Testis (tissue), 3 donors: ENCODE results near the gene SLC24A3. TPM values are rescaled to one million over a fixed set of nuclear protein-coding genes. Genes with fewer than 3 reads are reported as not detected.

Source experiments
- DNase-seq: peaks from one replicate; pipeline ENCODE4 v3.0.0-alpha.2; 2019
- H3K27ac ChIP-seq, 2 donors: fragments of 200-600 bp; sonication (generic); one replicate each; pipeline ENCODE4 v1.5.1; 2019
- H3K27me3 ChIP-seq: fragments of 200-600 bp; sonication (generic); one replicate; pipeline ENCODE4 v1.5.1; 2019
- H3K36me3 ChIP-seq: fragments of 200-600 bp; sonication (generic); one replicate; pipeline ENCODE4 v1.5.1; 2017; ENCODE audit warnings: low read depth; ENCODE audit errors: missing control alignments
- H3K4me1 ChIP-seq: fragments of 200-600 bp; sonication (generic); one replicate; pipeline ENCODE4 v1.5.1; 2019
- H3K4me3 ChIP-seq, 2 donors: fragments of 200-600 bp; sonication (generic); one replicate each; pipeline ENCODE4 v1.5.1; 2017 to 2019
- H3K9me3 ChIP-seq: fragments of 200-600 bp; sonication (generic); one replicate; pipeline ENCODE4 v1.5.1; 2017
- POLR2A ChIP-seq: fragments of 450-650 bp; IDR thresholded peaks from one replicate; pipeline ENCODE4 v1.6.1; 2017; ENCODE audit warnings: antibody characterized with exemption, mild to moderate bottlenecking, moderate library complexity
- WGBS, 2 donors: methylation state at CpG; one replicate each; pipeline ENCODE4 v1.1.5; 2018; 5-methylcytosine and 5-hydroxymethylcytosine counted together
- intact Hi-C: fragments of 100-400 bp; cut with DNase I; formaldehyde crosslinking; loops from one replicate; pipeline ENCODE4 v1.15.1; 2023; ENCODE audit warnings: low total_unique reads
- polyA plus RNA-seq: library from polyadenylated mRNA; stranded (reverse); fragments of 350-450 nt; fragmentation: Illumina TruSeq; extraction: RNeasy Lipid Tissue Mini Kit (QIAGEN cat#74804); gene quantifications from one replicate; pipeline ENCODE4 v1.2.3, GENCODE V29; 2014; ENCODE audit warnings: low read depth, low replicate concordance; ENCODE audit not compliant: insufficient read depth
- total RNA-seq, 2 donors: library from RNA; depleted of rRNA; stranded (reverse); fragments of >200 nt; gene quantifications; one replicate each; pipeline ENCODE4 v1.2.3, GENCODE V29; 2016
- TF ChIP-seq, protein P1 (sequence below), 3 experiments: fragments of 450-650 bp in 2 of 3; fragments of 200-600 bp in 1 of 3; sonication (generic) in 1 of 3; IDR thresholded peaks; one replicate each; pipeline ENCODE4 v1.5.1; 2016 to 2019; ENCODE audit warnings: antibody characterized with exemption in 3 of 3, mild to moderate bottlenecking in 2 of 3, moderate library complexity in 1 of 3

SLC24A3 gene
- total and polyA plus RNA-seq, 3 donors from 2014 or later, result 2.4 to 4.5 (median 3.8) TPM

- WGBS, 2 donors, result 70 to 93% methylated on average over 5 of the region's 5 CpGs
- Histone ChIP-seq H3K4me1 (no peaks in the 10 kb centered on the region), H3K9me3 (no peaks in the 10 kb centered on the region), H3K27me3 (no peaks in the 10 kb centered on the region), H3K27ac (no peak overlapping the region), H3K4me3 (no peak overlapping the region), H3K36me3 (no peaks in the 10 kb centered on the region)
- no peak for DNase-seq
- TF ChIP-seq POLR2A, result no peak
- TF ChIP-seq, protein P1, sequence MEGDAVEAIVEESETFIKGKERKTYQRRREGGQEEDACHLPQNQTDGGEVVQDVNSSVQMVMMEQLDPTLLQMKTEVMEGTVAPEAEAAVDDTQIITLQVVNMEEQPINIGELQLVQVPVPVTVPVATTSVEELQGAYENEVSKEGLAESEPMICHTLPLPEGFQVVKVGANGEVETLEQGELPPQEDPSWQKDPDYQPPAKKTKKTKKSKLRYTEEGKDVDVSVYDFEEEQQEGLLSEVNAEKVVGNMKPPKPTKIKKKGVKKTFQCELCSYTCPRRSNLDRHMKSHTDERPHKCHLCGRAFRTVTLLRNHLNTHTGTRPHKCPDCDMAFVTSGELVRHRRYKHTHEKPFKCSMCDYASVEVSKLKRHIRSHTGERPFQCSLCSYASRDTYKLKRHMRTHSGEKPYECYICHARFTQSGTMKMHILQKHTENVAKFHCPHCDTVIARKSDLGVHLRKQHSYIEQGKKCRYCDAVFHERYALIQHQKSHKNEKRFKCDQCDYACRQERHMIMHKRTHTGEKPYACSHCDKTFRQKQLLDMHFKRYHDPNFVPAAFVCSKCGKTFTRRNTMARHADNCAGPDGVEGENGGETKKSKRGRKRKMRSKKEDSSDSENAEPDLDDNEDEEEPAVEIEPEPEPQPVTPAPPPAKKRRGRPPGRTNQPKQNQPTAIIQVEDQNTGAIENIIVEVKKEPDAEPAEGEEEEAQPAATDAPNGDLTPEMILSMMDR (IDR thresholded peaks at IDR 0.05), result no peak
- intact Hi-C loops, result no loop called here
Observed at GRCh38 chr20:19738951-19739350, 526.5 kb downstream of the SLC24A3 start.

DNA sequence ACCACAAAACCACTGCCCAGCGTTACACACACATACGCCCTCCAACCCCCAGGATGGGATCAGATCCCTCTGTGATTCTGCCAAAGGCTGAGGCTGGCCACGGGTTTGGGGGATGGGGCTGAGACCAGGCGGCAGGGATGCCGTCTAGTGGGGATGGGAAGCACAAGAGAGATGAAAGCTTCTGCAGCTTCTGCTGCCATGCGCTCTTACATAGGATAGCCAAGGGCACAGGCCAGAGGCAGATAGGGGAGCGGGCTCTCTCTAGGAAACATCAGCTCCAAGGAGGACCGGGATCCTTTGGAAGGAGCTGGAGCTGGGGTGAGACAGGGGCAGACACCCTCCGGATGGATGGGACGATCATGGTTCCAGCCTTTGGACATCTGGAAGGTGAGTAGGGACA lies 526.9 kb downstream of the SLC24A3 start:
- DNase-seq, result no peak
- Histone ChIP-seq H3K36me3 (no peaks in the 10 kb centered on the region), H3K27ac (no peak overlapping the region), H3K4me3 (no peak overlapping the region), H3K4me1 (no peaks in the 10 kb centered on the region), H3K9me3 (no peaks in the 10 kb centered on the region), H3K27me3 (no peaks in the 10 kb centered on the region)
- WGBS, 2 donors, result 87 to 90% methylated on average over 10 of the region's 10 CpGs
- no peak for TF ChIP-seq POLR2A
- TF ChIP-seq, protein P1 (IDR thresholded peaks at IDR 0.05), result no peak
- intact Hi-C loops, result no loop called here

DNA sequence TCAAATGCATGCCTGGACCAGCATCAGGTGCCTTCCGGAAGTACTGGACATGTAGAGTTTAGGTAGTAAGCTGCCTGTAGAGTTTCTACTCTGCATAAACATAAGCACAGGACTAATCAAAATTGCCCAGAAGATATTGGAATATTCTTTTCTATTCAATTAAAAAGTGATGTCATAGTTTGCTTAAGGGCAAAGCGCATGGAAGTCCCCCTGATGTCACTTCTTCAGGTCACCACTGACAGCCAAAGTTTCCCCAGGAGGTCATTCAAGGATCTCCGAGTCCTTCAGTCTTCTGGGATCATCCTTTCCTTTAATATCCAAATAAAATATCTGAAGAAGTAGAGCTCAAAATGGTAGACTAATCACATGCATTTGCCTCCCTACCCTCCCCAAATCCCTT lies 528.1 kb downstream of the SLC24A3 start:
- 64 to 76% methylated on average over 3 of the region's 3 CpGs for WGBS, 2 donors
- no peaks in the 10 kb centered on the region for H3K4me1 ChIP-seq
- H3K36me3 ChIP-seq, result no peaks in the 10 kb centered on the region
- no peak overlapping the region for H3K4me3 ChIP-seq
- no peaks in the 10 kb centered on the region for H3K9me3 ChIP-seq
- no peaks in the 10 kb centered on the region for H3K27me3 ChIP-seq
- H3K27ac ChIP-seq, result no peak overlapping the region
- intact Hi-C loops, result no loop called here
- no peak for DNase-seq
- TF ChIP-seq, protein P1 (IDR thresholded peaks at IDR 0.05), result no peak
- TF ChIP-seq POLR2A, result no peak

GRCh38 chr20:19741924-19742323 lies 529.5 kb downstream of the SLC24A3 start:
- Histone ChIP-seq H3K27ac (no peak overlapping the region), H3K4me3 (no peak overlapping the region), H3K27me3 (no peaks in the 10 kb centered on the region), H3K36me3 (no peaks in the 10 kb centered on the region), H3K9me3 (no peaks in the 10 kb centered on the region), H3K4me1 (no peaks in the 10 kb centered on the region)
- TF ChIP-seq POLR2A, result no peak
- TF ChIP-seq, protein P1 (IDR thresholded peaks at IDR 0.05), result no peak
- WGBS, 2 donors, result 75 to 86% methylated on average over 2 of the region's 2 CpGs
- intact Hi-C loops, result no loop called here
- DNase-seq, result no peak

DNA sequence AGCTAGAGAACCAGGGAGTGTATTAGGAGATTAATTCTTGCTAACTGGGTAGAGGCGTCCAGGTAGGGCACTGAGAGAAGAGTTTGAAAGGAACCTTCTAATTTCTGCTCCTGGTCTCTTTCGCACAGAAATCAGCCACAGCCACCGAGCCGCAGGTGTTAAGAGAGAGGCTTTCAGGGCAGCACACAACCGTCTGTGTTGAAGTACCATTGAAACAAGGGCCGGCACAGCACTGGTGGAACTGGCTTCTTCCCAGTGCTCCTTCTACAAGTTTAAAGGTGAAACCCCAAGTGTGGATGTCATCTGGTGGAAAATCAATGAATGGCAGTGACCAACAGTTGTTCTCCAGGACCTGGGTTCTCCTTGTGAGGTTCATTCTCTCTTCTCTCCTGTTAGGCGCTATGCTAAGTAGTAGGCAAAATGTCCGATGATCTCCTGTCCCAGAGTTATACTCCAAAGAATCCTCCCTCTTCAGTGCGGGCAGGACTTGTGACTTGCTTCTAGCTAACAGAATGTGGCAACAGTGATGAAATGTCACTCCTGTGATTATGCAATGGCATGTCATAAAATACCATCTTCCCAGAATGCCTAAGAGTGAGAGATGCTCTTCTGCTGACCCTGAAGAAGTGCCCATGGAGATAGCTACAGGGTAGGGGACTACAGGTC lies 530.7 kb downstream of the SLC24A3 start:
- Histone ChIP-seq H3K4me3 (no peak overlapping the region), H3K4me1 (no peaks in the 10 kb centered on the region), H3K36me3 (no peaks in the 10 kb centered on the region), H3K9me3 (no peaks in the 10 kb centered on the region), H3K27ac (no peak overlapping the region), H3K27me3 (no peaks in the 10 kb centered on the region)
- intact Hi-C loops, result no loop called here
- WGBS, 2 donors, result 94% methylated on average over 9 of the region's 9 CpGs
- no peak for DNase-seq
- TF ChIP-seq, protein P1 (IDR thresholded peaks at IDR 0.05), result no peak
- TF ChIP-seq POLR2A, result no peak
